GM13976 (cell line): ENCODE data around the gene IFT43.
"Not testable (repeated sequence)": the region's sequence is repeated elsewhere in the genome, so short reads cannot be mapped to it uniquely, and the experiment has no call there.

Experiments
- DNase-seq: peaks from one replicate; pipeline ENCODE4 v3.0.0; 2012; ENCODE audit warnings: low spot score
- in situ Hi-C: fragments of 300-500 bp; cut with MboI; formaldehyde crosslinking; loops from one replicate; pipeline ENCODE4 v1.12.0; 2022; ENCODE audit warnings: low sequenced_read_pairs, mixed read lengths, inconsistent platforms; ENCODE audit not compliant: unreplicated experiment
- TF ChIP-seq, protein P1 (sequence below): IDR thresholded peaks from 2 replicates; pipeline ENCODE4 v1.5.1; 2012; ENCODE audit warnings: borderline replicate concordance, mild to moderate bottlenecking; ENCODE audit not compliant: insufficient read depth; ENCODE audit errors: extremely low read depth, missing control alignments, control extremely low read depth

The IFT43 gene

DNA sequence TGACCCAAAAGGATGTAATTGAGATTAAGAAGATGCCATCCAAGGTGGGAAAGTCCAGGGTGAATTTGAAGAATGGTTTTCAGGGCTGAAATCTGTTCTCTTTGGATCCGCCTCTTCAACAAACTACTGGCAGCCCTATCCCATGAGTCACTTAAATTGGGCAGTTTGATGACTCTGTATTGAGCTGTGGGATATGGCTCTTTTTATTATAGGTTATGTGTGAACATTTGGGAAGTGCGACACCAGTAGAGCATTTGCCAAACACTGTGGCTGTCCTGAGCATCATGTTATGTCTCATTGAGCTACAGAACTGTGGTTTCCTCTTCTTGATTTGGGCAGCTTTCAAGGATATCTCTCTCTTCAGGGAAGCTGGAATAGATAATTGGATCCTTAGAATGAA is 22.3 kb downstream of the IFT43 start:
- DNase-seq, result no peak
- in situ Hi-C loops, result no loop called here
- TF ChIP-seq, protein P1, sequence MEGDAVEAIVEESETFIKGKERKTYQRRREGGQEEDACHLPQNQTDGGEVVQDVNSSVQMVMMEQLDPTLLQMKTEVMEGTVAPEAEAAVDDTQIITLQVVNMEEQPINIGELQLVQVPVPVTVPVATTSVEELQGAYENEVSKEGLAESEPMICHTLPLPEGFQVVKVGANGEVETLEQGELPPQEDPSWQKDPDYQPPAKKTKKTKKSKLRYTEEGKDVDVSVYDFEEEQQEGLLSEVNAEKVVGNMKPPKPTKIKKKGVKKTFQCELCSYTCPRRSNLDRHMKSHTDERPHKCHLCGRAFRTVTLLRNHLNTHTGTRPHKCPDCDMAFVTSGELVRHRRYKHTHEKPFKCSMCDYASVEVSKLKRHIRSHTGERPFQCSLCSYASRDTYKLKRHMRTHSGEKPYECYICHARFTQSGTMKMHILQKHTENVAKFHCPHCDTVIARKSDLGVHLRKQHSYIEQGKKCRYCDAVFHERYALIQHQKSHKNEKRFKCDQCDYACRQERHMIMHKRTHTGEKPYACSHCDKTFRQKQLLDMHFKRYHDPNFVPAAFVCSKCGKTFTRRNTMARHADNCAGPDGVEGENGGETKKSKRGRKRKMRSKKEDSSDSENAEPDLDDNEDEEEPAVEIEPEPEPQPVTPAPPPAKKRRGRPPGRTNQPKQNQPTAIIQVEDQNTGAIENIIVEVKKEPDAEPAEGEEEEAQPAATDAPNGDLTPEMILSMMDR, result no peak

DNA sequence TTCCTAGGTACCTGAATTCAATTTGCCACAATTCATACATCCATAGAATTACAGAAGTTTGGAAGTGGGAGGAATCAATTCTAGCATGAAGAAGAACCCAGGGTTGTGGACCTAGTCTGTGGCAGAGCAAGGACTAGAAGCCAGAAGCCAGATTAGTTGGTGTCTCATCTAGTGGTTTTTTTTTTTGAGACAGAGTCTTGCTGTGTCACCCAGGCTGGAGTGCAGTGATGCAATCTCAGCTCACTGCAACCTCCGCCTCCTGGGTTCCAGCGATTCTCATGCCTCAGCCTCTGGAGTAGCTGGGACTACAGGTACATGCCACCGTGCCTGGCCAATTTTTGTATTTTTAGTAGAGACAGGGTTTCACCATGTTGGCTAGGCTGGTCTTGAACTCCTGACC is 24.1 kb downstream of the IFT43 start:
- DNase-seq, in situ Hi-C loops: not testable (repeated sequence)

GRCh38 chr14:76011930-76012329 is 26.4 kb downstream of the IFT43 start:
- DNase-seq, result no peak
- in situ Hi-C loops, result no loop called here
- TF ChIP-seq, protein P1, result no peak

- no peak for DNase-seq
- TF ChIP-seq, protein P1, result no peak
- in situ Hi-C loops, result no loop called here
These were observed 26.8 kb downstream of the IFT43 start for GRCh38 chr14:76012354-76012753.

- TF ChIP-seq, protein P1, result no peak
- DNase-seq, result no peak
- in situ Hi-C loops, result no loop called here
These were observed 29.6 kb downstream of the IFT43 start for GRCh38 chr14:76015191-76015590.

DNA sequence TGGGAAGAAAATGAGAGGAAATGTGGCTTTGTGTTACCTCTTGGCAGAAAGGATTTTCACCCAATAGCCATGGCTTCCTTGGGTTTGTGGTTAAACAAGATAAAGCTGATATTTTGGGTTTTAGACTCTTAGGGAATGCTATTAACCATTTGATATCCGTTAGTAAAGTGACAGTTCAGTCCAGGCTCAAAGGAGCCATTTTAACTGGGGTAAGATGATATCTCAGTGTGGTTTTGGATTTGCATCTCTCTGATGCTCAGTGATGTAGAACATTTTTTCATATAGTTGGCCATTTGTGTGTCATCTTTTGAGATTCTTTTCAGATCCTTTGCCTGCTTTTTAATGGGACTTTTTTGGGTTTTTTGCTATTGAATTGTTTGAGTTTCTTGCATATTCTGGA is 30.1 kb downstream of the IFT43 start:
- no peak for DNase-seq
- TF ChIP-seq, protein P1, result no peak
- in situ Hi-C loops, result no loop called here

DNA sequence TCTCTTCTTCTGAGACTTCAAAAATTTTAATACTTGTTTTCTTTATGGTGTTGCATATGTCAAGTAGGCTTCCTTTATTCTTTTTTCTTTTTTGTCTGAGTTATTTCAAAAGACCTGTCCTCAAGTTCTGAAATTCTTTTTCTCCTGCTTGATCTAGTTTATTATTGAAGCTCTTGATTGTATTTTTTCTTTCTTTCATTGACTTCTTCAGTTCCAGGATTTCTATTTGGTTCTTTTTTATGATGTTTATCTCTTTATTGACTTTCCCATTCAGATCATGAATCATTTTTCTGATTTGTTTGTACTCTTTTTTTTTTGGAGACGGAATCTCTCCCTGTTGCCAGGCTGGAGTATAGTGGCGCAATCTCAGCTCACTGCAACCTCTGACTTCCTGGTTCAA is 34.1 kb downstream of the IFT43 start:
- in situ Hi-C loops, result no loop called here
- no peak for DNase-seq
- TF ChIP-seq, protein P1, result no peak
